Stomach (tissue), 9 donors: ENCODE data around the gene NFXL1. TPM values are rescaled to one million over a fixed set of nuclear protein-coding genes. Genes with fewer than 3 reads are reported as not detected.

Experiments
- DNase-seq, 2 donors: peaks; one replicate each; pipeline versions ENCODE4 v3.0.0 to v3.0.0-alpha.2; 2013 to 2019
- H3K27ac ChIP-seq, 5 donors: fragments of 200-600 bp in 4 of 5; sonication (generic) in 4 of 5; one replicate each; pipeline ENCODE4 v1.5.1; 2013 to 2019; ENCODE audit warnings: mild to moderate bottlenecking in 1 of 5, moderate library complexity in 1 of 5
- H3K27me3 ChIP-seq, 3 donors: fragments of 200-600 bp; sonication (generic); one replicate each; pipeline ENCODE4 v1.5.1; 2017 to 2019; ENCODE audit warnings: mixed run types in 1 of 3
- H3K36me3 ChIP-seq, 4 donors: fragments of 200-600 bp; sonication (generic); 1 replicate in 3 of 4; 2 replicates in 1 of 4; pipeline ENCODE4 v1.5.1; 2016 to 2019
- H3K4me1 ChIP-seq, 4 donors: fragments of 200-600 bp; sonication (generic); one replicate each; pipeline ENCODE4 v1.5.1; 2016 to 2019
- H3K4me3 ChIP-seq, 4 donors: fragments of 200-600 bp; sonication (generic) in 3 of 4; one replicate each; pipeline ENCODE4 v1.5.1; 2016 to 2019; ENCODE audit warnings: mild to moderate bottlenecking in 1 of 4
- H3K9me3 ChIP-seq, 4 donors: fragments of 200-600 bp; sonication (generic); one replicate each; pipeline ENCODE4 v1.5.1; 2016 to 2019
- CTCF ChIP-seq, 7 experiments: fragments of 450-650 bp in 4 of 7; fragments of 200-600 bp in 3 of 7; sonication (generic) in 3 of 7; IDR thresholded peaks; one replicate each; pipeline ENCODE4 v1.5.1; 2016 to 2019; ENCODE audit warnings: antibody characterized with exemption in 7 of 7, control low read depth in 2 of 7, mild to moderate bottlenecking in 1 of 7
- EP300 ChIP-seq: sonication (generic); formaldehyde crosslinking; IDR thresholded peaks from one replicate; pipeline ENCODE4 v1.6.1; 2017; ENCODE audit warnings: antibody characterized with exemption
- POLR2A ChIP-seq, 4 donors: fragments of 450-650 bp; IDR thresholded peaks; one replicate each; pipeline ENCODE4 v1.6.1; 2016; ENCODE audit warnings: antibody characterized with exemption in 4 of 4, control low read depth in 2 of 4, mild to moderate bottlenecking in 1 of 4, moderate library complexity in 1 of 4
- POLR2AphosphoS5 ChIP-seq, 3 donors: sonication (generic); formaldehyde crosslinking; IDR thresholded peaks; one replicate each; pipeline ENCODE4 v1.6.1; 2016; ENCODE audit warnings: antibody characterized with exemption in 3 of 3
- WGBS, 5 donors: extraction: QIAGEN DNeasy Blood & Tissue Kit in 3 of 5; methylation state at CpG; one replicate each; pipeline versions ENCODE4 v1.1.5 to v1.1.7; 2013 to 2018; 5-methylcytosine and 5-hydroxymethylcytosine counted together
- intact Hi-C: fragments of 100-400 bp; cut with DNase I; formaldehyde crosslinking; loops from one replicate; pipeline ENCODE4 v1.15.1; 2023; ENCODE audit warnings: low total_unique reads
- polyA plus RNA-seq, 3 donors: library from polyadenylated mRNA; stranded (reverse); fragments of 200-250 nt; gene quantifications; one replicate each; pipeline ENCODE4 v1.2.3, GENCODE V29; 2013
- total RNA-seq, 5 donors: library from RNA; depleted of rRNA; stranded (reverse); fragments of >200 nt; gene quantifications; one replicate each; pipeline versions ENCODE4 v1.1.0 to v1.2.3, GENCODE V29; 2014 to 2016
- donor health status: healthy with polysubstance abuse.
- donor health status: Bipolar disorder and iron deficiency.
- donor health status: healthy.

NFXL1 gene
- total and polyA plus RNA-seq, 8 donors, result 3.2 to 23.7 (median 13.7) TPM

- H3K4me1 ChIP-seq, result peaks cover 0 to 11% (median 5%) of the 10 kb centered on the region in 4 donors
- no peak for TF ChIP-seq POLR2A (IDR thresholded peaks at IDR 0.05)
- TF ChIP-seq POLR2AphosphoS5 (IDR thresholded peaks at IDR 0.05), result no peak
- no peak for TF ChIP-seq CTCF (IDR thresholded peaks at IDR 0.05)
- no peak for TF ChIP-seq EP300
- H3K27me3 ChIP-seq, result no peaks in the 10 kb centered on the region
- intact Hi-C loops, result no loop called here
- H3K27ac ChIP-seq, result no peak overlapping the region
- no peak for DNase-seq
- H3K36me3 ChIP-seq, result peaks cover 28 to 80% (median 71%) of the 10 kb centered on the region in 4 donors
- H3K4me3 ChIP-seq, result no peak overlapping the region
- no peaks in the 10 kb centered on the region for H3K9me3 ChIP-seq
- 0 to 21% (median 0%) methylated on average over 1 of the region's 1 CpG for WGBS, 5 donors
Observed at GRCh38 chr4:47907089-47907646, 7.2 kb downstream of the NFXL1 start.

GRCh38 chr4:47899639-47900038 is 14.7 kb downstream of the NFXL1 start:
- H3K36me3 ChIP-seq, result peaks cover 51 to 99% (median 91%) of the 10 kb centered on the region in 4 donors
- H3K27ac ChIP-seq, result no peak overlapping the region
- H3K4me3 ChIP-seq, result no peak overlapping the region
- no peak for TF ChIP-seq CTCF (IDR thresholded peaks at IDR 0.05)
- TF ChIP-seq POLR2A (IDR thresholded peaks at IDR 0.05), result no peak
- TF ChIP-seq POLR2AphosphoS5 (IDR thresholded peaks at IDR 0.05), result no peak
- TF ChIP-seq EP300, result no peak
- H3K9me3 ChIP-seq, result no peaks in the 10 kb centered on the region
- no peaks in the 10 kb centered on the region for H3K4me1 ChIP-seq
- H3K27me3 ChIP-seq, result no peaks in the 10 kb centered on the region
- WGBS, 5 donors, result 53 to 77% (median 71%) methylated on average over 1 of the region's 1 CpG
- no peak for DNase-seq
- intact Hi-C loops, result no loop called here

- no peak for TF ChIP-seq POLR2AphosphoS5 (IDR thresholded peaks at IDR 0.05)
- TF ChIP-seq CTCF (IDR thresholded peaks at IDR 0.05), result no peak
- no peak for TF ChIP-seq POLR2A (IDR thresholded peaks at IDR 0.05)
- TF ChIP-seq EP300, result no peak
- WGBS, 5 donors, result 89 to 100% (median 96%) methylated on average over 1 of the region's 1 CpG
- no peak overlapping the region for H3K27ac ChIP-seq
- H3K36me3 ChIP-seq, result peaks cover 42 to 99% (median 95%) of the 10 kb centered on the region in 4 donors
- no peaks in the 10 kb centered on the region for H3K27me3 ChIP-seq
- no peaks in the 10 kb centered on the region for H3K9me3 ChIP-seq
- H3K4me1 ChIP-seq, result no peaks in the 10 kb centered on the region
- DNase-seq, result no peak
- no peak overlapping the region for H3K4me3 ChIP-seq
- intact Hi-C loops, result no loop called here
Observed at GRCh38 chr4:47891928-47892327, 22.5 kb downstream of the NFXL1 start.

GRCh38 chr4:47882228-47882627 is 32.2 kb downstream of the NFXL1 start:
- 82 to 96% (median 88%) methylated on average over 3 of the region's 3 CpGs for WGBS, 5 donors
- intact Hi-C loops, result no loop called here
- peaks cover 20 to 86% (median 83%) of the 10 kb centered on the region in 4 donors for H3K36me3 ChIP-seq
- no peak for DNase-seq
- no peaks in the 10 kb centered on the region for H3K9me3 ChIP-seq
- no peaks in the 10 kb centered on the region for H3K27me3 ChIP-seq
- H3K4me1 ChIP-seq, result peaks cover 0 to 8% (median 2%) of the 10 kb centered on the region in 4 donors
- H3K27ac ChIP-seq, result no peak overlapping the region
- TF ChIP-seq EP300, result no peak
- TF ChIP-seq POLR2AphosphoS5 (IDR thresholded peaks at IDR 0.05), result no peak
- TF ChIP-seq CTCF (IDR thresholded peaks at IDR 0.05), result no peak
- TF ChIP-seq POLR2A (IDR thresholded peaks at IDR 0.05), result no peak
- no peak overlapping the region for H3K4me3 ChIP-seq
